Measurements from ENCODE around the gene HSH2D. TPM values are rescaled to one million over a fixed set of nuclear protein-coding genes. Genes with fewer than 3 reads are reported as not detected.
A peak's percentile ranks its signal among the peaks of the same experiment; 100 is the strongest.

The HSH2D gene
- total and polyA plus RNA-seq, 9 of the 15 experiments (the other 6 are each of a cell fraction or from before 2014, with no cell fraction given) = 0.03 to 1.1 (median 0.35) TPM; not detected in 1

DNA sequence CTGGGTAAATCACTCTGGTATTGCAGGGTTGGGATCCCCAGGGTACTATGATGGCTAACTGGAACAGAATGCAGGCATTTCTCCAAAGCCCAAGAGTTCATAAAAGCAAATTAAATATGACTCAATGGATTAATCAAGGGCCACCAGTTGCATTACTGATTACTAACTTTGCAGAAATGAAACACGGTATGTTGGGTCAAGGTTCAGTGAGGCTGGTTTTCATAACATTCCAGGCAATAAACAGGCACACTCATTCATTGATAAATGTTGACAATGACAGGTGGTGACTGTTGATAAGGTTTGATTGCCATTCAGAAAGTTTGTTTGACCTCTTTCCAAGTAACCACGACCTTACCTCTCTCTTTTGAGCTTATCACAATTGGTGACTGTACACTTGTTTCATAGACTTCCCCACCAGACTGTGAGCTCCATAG is 53.7 kb downstream of the HSH2D start (continued):
- TF ChIP-seq FOXM1 (IDR thresholded peaks at IDR 0.05; ENCODE audit: low read depth) (peak; percentile 84), FOXM1 (CRISPR knock-in tag; IDR thresholded peaks at IDR 0.05; ENCODE audit: low read depth) (no peak), ZBED1 (IDR thresholded peaks at IDR 0.05) (no peak), GABPB1 (CRISPR knock-in tag; IDR thresholded peaks at IDR 0.05) (no peak), NCOR1 (IDR thresholded peaks at IDR 0.05) (peak; percentile 91), ZNF239 (CRISPR knock-in tag; IDR thresholded peaks at IDR 0.05) (no peak), ZNF75A (CRISPR knock-in tag; IDR thresholded peaks at IDR 0.05) (no peak), HDGF (IDR thresholded peaks at IDR 0.05) (no peak), CBFA2T3 (IDR thresholded peaks at IDR 0.05) (peak; percentile 98), EP400 (IDR thresholded peaks at IDR 0.05) (no peak), ZBTB49 (CRISPR knock-in tag; IDR thresholded peaks at IDR 0.05; ENCODE audit: borderline replicate concordance) (no peak), ZNF347 (CRISPR knock-in tag; IDR thresholded peaks at IDR 0.05; ENCODE audit: low read depth) (no peak), TCF7L2 (IDR thresholded peaks at IDR 0.05; ENCODE audit: low read depth, low read length) (no peak), ZNF23 (CRISPR knock-in tag; IDR thresholded peaks at IDR 0.05) (no peak), ZNF764 (CRISPR knock-in tag; IDR thresholded peaks at IDR 0.05; ENCODE audit: low read depth) (no peak), TAF7 (tag; IDR thresholded peaks at IDR 0.05) (no peak), DLX4 (CRISPR knock-in tag; IDR thresholded peaks at IDR 0.05) (no peak), CSDE1 (IDR thresholded peaks at IDR 0.05) (no peak)
- TF ChIP-seq, protein P1, sequence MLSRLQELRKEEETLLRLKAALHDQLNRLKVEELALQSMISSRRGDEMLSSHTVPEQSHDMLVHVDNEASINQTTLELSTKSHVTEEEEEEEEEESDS (CRISPR knock-in tag; IDR thresholded peaks at IDR 0.05) = no peak
- TF ChIP-seq, protein P2, sequence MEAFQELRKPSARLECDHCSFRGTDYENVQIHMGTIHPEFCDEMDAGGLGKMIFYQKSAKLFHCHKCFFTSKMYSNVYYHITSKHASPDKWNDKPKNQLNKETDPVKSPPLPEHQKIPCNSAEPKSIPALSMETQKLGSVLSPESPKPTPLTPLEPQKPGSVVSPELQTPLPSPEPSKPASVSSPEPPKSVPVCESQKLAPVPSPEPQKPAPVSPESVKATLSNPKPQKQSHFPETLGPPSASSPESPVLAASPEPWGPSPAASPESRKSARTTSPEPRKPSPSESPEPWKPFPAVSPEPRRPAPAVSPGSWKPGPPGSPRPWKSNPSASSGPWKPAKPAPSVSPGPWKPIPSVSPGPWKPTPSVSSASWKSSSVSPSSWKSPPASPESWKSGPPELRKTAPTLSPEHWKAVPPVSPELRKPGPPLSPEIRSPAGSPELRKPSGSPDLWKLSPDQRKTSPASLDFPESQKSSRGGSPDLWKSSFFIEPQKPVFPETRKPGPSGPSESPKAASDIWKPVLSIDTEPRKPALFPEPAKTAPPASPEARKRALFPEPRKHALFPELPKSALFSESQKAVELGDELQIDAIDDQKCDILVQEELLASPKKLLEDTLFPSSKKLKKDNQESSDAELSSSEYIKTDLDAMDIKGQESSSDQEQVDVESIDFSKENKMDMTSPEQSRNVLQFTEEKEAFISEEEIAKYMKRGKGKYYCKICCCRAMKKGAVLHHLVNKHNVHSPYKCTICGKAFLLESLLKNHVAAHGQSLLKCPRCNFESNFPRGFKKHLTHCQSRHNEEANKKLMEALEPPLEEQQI (IDR thresholded peaks at IDR 0.05) = no peak
- TF ChIP-seq, protein P3, sequence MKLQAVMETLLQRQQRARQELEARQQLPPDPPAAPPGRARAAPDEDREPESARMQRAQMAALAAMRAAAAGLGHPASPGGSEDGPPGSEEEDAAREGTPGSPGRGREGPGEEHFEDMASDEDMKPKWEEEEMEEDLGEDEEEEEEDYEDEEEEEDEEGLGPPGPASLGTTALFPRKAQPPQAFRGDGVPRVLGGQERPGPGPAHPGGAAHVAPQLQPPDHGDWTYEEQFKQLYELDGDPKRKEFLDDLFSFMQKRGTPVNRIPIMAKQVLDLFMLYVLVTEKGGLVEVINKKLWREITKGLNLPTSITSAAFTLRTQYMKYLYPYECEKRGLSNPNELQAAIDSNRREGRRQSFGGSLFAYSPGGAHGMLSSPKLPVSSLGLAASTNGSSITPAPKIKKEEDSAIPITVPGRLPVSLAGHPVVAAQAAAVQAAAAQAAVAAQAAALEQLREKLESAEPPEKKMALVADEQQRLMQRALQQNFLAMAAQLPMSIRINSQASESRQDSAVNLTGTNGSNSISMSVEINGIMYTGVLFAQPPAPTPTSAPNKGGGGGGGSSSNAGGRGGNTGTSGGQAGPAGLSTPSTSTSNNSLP (IDR thresholded peaks at IDR 0.05; ENCODE audit: borderline replicate concordance, low read depth, low read length) = peak; percentile 81

Measured in K562 (cell line).